GM12874 (cell line): Measurements from ENCODE around the gene AP2B1.

Source experiments
- TF ChIP-seq, protein P1 (sequence below): IDR thresholded peaks from 2 replicates; pipeline ENCODE4 v1.5.1; 2011; ENCODE audit warnings: low read depth, mild to moderate bottlenecking, control low read depth, low read length, moderate library complexity; ENCODE audit not compliant: insufficient read depth

Gene AP2B1

DNA sequence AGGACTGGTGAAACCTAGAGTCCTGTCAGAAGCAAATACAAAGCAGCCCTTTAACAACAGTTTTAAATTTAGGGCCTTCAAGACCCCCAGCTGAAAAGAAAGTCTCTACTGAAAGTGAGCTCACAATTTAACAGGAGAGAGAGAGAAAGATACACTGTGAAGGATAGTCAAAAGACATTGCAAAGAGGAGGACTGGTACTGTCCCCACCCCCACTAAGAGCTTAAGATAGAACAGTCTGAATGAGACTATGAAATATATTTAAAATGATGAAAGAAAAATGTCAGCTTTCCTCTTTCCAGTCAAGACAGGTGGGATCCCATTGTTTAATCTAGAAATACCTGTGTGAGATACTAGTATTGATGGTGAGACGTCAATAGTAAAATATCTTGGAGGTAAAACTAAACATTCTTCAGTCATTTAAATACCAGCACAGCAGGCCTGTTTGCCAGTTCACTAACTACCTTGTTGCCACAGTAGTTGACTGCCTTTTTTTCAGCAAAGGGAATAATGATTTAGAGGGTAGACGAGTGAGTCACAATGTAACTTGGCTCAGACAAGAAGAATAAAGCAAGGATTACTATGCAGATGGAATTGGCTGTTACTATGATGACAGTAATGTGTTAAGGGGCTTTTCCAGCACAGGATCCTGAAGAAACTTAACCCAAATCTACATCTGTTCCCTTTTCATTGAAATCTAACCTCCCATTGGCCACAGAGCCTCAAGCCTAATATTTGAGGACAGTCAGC, 97.1 kb downstream of the AP2B1 start:
- TF ChIP-seq, protein P1, sequence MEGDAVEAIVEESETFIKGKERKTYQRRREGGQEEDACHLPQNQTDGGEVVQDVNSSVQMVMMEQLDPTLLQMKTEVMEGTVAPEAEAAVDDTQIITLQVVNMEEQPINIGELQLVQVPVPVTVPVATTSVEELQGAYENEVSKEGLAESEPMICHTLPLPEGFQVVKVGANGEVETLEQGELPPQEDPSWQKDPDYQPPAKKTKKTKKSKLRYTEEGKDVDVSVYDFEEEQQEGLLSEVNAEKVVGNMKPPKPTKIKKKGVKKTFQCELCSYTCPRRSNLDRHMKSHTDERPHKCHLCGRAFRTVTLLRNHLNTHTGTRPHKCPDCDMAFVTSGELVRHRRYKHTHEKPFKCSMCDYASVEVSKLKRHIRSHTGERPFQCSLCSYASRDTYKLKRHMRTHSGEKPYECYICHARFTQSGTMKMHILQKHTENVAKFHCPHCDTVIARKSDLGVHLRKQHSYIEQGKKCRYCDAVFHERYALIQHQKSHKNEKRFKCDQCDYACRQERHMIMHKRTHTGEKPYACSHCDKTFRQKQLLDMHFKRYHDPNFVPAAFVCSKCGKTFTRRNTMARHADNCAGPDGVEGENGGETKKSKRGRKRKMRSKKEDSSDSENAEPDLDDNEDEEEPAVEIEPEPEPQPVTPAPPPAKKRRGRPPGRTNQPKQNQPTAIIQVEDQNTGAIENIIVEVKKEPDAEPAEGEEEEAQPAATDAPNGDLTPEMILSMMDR: no peak

DNA sequence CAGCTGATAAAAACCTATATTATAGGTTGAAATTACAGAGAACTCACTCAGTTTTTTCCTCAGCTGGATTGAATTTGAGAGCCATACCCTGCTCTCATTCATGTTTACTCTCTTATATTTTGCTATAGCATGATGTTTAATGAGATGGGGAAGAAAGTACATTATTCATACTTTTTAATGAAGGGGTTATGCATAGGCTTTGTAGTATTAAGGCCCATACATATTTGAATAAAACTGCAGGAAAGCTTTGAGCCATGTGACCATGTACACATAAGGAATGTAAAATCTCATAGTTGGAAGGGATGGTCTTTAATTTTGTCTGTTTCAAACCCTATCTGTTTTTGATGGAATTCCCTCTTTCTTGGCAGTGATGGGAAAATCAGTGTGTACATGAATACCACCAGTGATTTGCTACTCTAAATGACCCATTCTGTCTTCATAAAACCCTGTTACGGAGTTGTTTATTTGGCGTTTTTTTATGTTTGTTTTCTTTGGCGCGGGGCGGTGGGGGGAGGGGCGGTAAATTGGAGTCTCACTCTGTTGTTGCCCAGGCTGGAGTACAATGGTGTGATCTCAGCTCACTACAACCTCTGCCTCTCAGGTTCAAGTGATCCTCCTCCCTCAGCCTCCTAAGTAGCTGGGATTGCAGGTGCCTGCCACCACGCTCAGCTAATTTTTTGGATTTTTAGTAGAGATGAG, 105.5 kb downstream of the AP2B1 start:
- TF ChIP-seq, protein P1: no peak

DNA sequence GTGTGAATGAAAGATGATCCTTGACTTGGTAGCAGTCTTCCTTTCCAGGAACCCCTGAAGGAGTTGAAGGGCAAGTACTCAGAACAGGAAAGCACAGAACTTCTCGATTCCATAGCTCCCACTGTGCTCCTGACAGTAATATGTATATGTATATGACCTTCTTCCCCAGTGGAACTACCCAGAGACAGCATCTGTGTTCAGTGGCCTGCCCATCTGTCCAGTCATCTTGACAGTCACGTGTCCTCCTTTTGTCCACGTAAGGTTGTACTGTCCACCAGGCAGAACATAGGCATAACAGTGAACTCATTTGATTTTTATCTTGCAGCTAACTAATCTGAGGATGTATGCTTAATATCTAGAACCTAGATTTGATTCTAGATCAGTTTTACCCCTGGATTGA, 106.5 kb downstream of the AP2B1 start:
- TF ChIP-seq, protein P1: no peak

GRCh38 chr17:35694906-35695305, 107.8 kb downstream of the AP2B1 start:
- TF ChIP-seq, protein P1: no peak

DNA sequence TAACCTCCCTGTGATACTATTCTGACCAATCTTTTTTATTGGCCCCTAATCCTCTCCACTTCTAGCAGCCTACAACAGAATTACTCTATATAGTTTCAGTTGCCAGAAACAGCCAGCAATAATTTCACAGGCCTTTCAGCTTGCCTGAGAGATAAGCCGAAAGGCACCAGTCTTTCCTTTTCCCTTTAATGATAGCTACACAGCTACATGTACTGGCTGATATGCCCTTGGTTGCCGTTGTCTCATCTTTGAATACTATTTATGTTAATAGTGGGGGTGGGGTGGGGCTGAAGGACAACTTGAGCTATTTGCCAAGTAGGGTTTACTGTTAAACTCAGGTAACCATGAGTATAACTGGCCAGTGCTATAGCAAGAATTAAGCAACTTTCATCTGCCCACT, 108.5 kb downstream of the AP2B1 start:
- TF ChIP-seq, protein P1: no peak

GRCh38 chr17:35698800-35699199, 111.7 kb downstream of the AP2B1 start:
- TF ChIP-seq, protein P1: no peak

DNA sequence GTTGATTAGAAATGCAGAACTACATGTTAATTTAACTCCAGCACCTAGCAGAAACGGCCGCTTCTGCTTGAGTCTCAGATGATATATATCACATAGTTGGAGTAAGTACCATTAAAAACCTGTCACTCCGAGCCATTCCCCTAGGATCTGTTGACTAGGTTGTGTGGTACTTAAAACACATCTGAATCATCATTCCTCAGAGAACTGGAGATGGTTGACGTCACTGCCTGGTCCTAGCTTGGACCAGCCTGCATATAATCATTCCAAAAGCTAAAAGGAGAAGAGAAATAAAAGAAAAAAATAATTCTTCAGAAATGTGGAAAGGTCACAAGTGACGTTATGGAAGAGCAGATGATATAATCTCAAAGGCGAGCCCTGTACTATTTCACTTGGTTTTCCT, 113.0 kb downstream of the AP2B1 start:
- TF ChIP-seq, protein P1: no peak
